Immature natural killer cell (primary cell): ENCODE results near the gene TFCP2L1. TPM values are rescaled to one million over a fixed set of nuclear protein-coding genes. Genes with fewer than 3 reads are reported as not detected.

ENCODE experiments used
- DNase-seq, 3 donors: peaks; one replicate each; pipeline ENCODE4 v3.0.0; 2022; ENCODE audit warnings: mixed read lengths in 1 of 3
- H3K27ac Mint-ChIP-seq, 6 donors: one replicate each; pipeline ENCODE4 v1.8.0; 2020; ENCODE audit warnings: mixed read lengths in 6 of 6, mild to moderate bottlenecking in 5 of 6, inconsistent platforms in 4 of 6, moderate library complexity in 3 of 6
- H3K27me3 Mint-ChIP-seq, 3 donors: one replicate each; pipeline ENCODE4 v1.8.0; 2020 to 2021; ENCODE audit warnings: low read depth in 3 of 3, mild to moderate bottlenecking in 3 of 3, mixed read lengths in 3 of 3, moderate library complexity in 3 of 3, inconsistent platforms in 1 of 3
- H3K36me3 Mint-ChIP-seq, 3 donors: one replicate each; pipeline ENCODE4 v1.8.0; 2020; ENCODE audit warnings: mixed read lengths in 3 of 3, inconsistent platforms in 2 of 3, mild to moderate bottlenecking in 2 of 3
- H3K4me1 Mint-ChIP-seq, 2 donors: one replicate each; pipeline ENCODE4 v1.8.0; 2020; ENCODE audit warnings: inconsistent platforms in 2 of 2, mild to moderate bottlenecking in 2 of 2, mixed read lengths in 2 of 2, moderate library complexity in 1 of 2
- H3K4me3 Mint-ChIP-seq, 5 donors: one replicate each; pipeline ENCODE4 v1.8.0; 2020; ENCODE audit warnings: mild to moderate bottlenecking in 5 of 5, mixed read lengths in 5 of 5, inconsistent platforms in 3 of 5, moderate library complexity in 3 of 5
- H3K9me3 Mint-ChIP-seq, 6 donors: one replicate each; pipeline ENCODE4 v1.8.0; 2020; ENCODE audit warnings: mild to moderate bottlenecking in 6 of 6, mixed read lengths in 6 of 6, inconsistent platforms in 4 of 6, moderate library complexity in 3 of 6
- polyA plus RNA-seq, 3 donors: library from polyadenylated mRNA; unstranded; fragments of 300-500 nt; fragmentation: Illumina TruSeq; gene quantifications; one replicate each; pipeline ENCODE4 v1.2.3, GENCODE V29; 2021

TFCP2L1 gene
- polyA plus RNA-seq, 3 donors from 2014 or later = 0.02 to 0.14 TPM; not detected in 1

DNA sequence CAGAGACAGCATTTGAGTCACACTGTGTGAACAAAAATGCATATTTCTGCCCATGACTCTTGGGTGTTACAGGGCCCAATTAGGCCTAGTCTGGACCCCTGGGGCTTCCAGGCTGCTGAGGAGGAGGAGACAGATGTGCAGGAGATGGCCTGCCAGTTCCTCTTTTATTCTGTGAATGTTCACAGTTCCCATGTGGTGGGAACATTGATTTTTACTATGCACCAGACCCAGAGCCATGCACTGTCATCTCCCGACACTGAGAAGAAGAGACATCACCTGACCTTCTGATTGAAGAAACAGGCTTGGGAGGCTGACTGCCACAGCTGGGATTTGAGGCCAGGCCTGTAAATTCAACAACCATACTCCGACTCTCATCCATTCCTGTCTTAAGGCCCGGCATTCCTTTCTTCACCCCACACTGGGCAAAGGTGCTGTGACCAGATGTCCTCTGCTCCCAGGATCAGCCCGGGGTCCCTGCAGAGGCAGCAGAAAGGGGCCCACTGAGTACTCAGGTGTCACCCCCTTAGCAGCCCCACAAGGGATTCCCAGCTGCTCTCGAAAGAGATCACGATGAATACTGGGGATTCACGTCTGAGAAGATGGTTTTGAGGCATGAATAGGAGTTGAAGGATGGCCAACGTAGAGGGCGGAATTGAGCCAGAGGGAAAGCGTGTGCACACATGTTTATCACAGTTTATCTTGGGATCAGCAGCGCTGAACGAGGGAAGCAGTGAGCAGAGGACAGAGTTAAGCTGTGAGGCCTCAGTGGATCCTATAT lies 3.6 kb upstream of the TFCP2L1 start:
- Mint-ChIP-seq H3K4me1 (peaks cover 5 to 11% of the 10 kb centered on the region in 2 donors), H3K4me3 (no peak overlapping the region), H3K9me3 (no peaks in the 10 kb centered on the region), H3K27me3 (peaks cover 1 to 9% (median 2%) of the 10 kb centered on the region in 3 donors), H3K36me3 (no peaks in the 10 kb centered on the region), H3K27ac (peak overlapping the region in 1 of 6 donors; percentile 7)
- no peak for DNase-seq

DNA sequence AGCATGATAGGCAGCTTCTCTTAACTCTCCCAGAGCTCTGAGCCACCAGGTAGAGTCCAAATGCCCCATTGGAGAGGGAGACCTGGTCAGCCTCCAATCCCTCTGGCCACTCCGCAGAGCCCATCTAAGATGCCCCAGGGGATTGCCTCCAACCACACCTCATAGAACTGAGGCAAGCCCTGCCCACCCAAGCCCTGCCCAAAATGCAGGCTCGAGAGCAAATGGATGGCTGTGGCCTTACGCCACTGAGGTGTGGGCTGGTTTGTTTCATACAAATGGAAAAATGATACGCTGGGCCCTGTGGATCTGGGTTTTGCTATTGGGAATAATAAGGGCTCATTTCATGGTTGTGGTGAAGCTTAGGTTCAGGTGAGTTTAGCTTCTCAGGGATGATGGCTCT lies 3.0 kb upstream of the TFCP2L1 start:
- H3K36me3 Mint-ChIP-seq = no peaks in the 10 kb centered on the region
- no peak overlapping the region for H3K4me3 Mint-ChIP-seq
- no peaks in the 10 kb centered on the region for H3K9me3 Mint-ChIP-seq
- DNase-seq = no peak
- H3K27ac Mint-ChIP-seq = no peak overlapping the region
- H3K4me1 Mint-ChIP-seq = peaks cover 5 to 8% of the 10 kb centered on the region in 2 donors
- H3K27me3 Mint-ChIP-seq = peaks cover 3 to 10% (median 4%) of the 10 kb centered on the region in 3 donors

DNA sequence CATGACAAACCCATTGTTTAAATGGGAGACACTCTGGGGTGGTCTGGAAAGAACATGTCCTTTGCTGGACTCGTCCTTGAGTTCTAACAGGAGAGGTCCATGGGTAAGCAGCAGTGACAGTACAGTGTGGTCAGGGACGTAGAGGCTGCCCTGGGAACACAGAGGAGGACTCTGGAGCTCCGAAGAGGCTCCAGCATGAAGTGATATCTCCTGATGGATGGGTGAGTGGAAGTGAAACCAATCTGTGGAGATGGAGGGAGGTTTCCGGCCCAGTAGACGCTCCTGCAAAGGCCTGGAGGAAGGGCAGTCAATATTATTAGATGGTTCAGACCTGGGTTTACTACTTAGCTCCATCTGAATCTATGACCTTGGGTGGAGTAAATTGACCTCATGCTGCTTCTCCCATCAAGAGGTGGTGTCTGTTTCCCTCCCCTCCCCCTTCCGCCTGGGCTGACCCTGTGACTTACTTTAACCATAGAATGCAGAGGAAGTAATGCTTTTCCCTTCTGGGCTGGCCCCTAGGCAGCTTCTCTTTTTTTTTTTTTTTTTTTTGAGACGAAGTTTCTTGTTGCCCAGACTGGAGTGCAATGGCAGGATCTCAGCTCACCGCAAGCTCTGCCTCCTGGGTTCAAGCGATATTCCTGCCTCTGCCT lies 2.3 kb upstream of the TFCP2L1 start:
- no peak overlapping the region for H3K4me3 Mint-ChIP-seq
- no peaks in the 10 kb centered on the region for H3K9me3 Mint-ChIP-seq
- no peaks in the 10 kb centered on the region for H3K36me3 Mint-ChIP-seq
- DNase-seq = no peak
- H3K4me1 Mint-ChIP-seq = peaks cover 5 to 8% of the 10 kb centered on the region in 2 donors
- H3K27me3 Mint-ChIP-seq = peaks cover 4 to 15% (median 7%) of the 10 kb centered on the region in 3 donors
- no peak overlapping the region for H3K27ac Mint-ChIP-seq

DNA sequence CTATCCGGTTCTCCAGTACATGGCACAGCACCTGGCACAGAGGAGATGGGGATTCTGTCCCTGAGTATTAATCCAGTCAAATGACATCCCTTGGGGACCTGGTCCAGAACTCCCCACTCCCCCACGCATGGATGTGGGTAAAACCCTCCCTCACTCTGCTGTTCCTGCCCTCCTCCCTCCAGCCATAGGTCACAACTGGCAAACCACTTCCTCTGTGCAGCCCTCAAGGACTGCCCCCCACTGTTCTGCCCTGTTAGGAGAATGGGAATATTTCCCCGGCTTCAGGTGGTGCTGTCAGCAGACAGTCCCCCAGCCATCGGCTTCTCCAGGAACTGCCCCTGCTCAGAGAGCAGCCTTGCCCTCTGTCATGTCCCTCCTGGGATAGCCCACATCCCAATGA lies 1.5 kb upstream of the TFCP2L1 start:
- Mint-ChIP-seq H3K36me3 (no peaks in the 10 kb centered on the region), H3K27me3 (peaks cover 4 to 18% (median 7%) of the 10 kb centered on the region in 3 donors), H3K9me3 (no peaks in the 10 kb centered on the region), H3K27ac (no peak overlapping the region), H3K4me3 (peak overlapping the region in 1 of 5 donors; percentile 7), H3K4me1 (peaks cover 5 to 8% of the 10 kb centered on the region in 2 donors)
- no peak for DNase-seq

DNA sequence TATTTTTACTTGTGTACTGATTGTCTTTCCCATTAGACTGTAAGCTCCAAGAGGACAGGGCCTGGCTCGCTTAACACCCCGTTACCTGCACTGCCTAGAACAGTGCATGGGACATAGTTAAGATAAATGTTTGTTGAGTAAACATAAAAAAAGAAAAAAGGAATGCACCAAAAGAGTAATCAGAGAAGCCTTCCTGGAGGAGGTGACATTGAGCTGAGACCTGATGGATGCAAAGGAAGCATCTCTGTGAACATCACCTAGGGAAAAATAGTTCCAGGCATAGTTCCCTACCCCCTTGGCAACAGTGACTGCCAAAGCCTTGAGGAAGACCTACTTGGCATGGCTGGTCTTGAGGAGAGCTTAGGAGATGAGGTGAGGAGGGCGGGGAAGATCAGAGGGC lies 924 bp upstream of the TFCP2L1 start:
- no peak overlapping the region for H3K27ac Mint-ChIP-seq

DNA sequence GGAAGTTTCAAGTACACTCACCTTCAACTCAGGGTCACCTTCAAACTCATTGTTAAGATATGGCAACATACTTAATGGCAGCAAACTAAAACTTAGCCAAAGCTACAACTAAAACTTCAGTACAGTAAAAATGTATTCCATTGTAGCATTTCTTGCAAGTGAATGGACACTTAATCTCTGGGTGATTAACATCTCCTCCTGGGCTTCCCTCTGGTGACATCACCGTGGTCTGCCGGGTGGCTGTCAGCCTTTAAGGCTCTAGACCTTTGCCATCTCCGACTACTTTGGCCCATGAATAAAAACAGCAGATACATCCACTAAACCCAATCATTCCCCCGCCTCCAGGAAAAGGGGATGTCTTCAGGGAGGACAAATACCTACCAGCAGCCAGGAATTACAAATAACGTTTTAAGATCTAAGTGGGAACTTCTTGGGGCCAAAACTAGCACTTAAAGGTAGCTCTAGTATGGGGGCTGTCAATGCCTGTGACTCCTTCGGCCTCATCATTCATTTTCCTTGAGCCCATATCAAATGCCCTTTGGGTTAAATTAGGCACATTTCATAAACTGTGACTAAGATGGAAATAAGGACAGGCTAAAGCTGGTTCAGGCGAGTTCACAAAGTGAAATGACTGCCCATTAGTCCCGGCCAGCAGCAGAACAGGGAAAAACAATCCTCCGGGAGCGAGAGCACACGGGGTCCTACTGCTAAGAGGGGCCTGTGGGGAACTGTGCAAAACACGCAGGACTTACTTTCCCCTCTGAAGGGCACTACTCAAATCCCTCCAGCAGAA lies 1.1 kb downstream of the TFCP2L1 start:
- Mint-ChIP-seq H3K4me3 (peak overlapping the region; percentile 8 to 71 (median 68)), H3K9me3 (peaks cover 0 to 1% (median 0%) of the 10 kb centered on the region in 6 donors), H3K27me3 (peaks cover 4 to 18% (median 7%) of the 10 kb centered on the region in 3 donors), H3K36me3 (no peaks in the 10 kb centered on the region), H3K4me1 (peaks cover 5 to 8% of the 10 kb centered on the region in 2 donors), H3K27ac (no peak overlapping the region)
- no peak for DNase-seq

More for the DNA sequence above, 924 bp upstream of the TFCP2L1 start:
- H3K9me3 Mint-ChIP-seq = no peaks in the 10 kb centered on the region
- H3K4me1 Mint-ChIP-seq = peaks cover 5 to 8% of the 10 kb centered on the region in 2 donors
- H3K4me3 Mint-ChIP-seq = peak overlapping the region in 2 of 5 donors; percentile 18 to 67
- peaks cover 4 to 18% (median 7%) of the 10 kb centered on the region in 3 donors for H3K27me3 Mint-ChIP-seq
- no peak for DNase-seq
- no peaks in the 10 kb centered on the region for H3K36me3 Mint-ChIP-seq

DNA sequence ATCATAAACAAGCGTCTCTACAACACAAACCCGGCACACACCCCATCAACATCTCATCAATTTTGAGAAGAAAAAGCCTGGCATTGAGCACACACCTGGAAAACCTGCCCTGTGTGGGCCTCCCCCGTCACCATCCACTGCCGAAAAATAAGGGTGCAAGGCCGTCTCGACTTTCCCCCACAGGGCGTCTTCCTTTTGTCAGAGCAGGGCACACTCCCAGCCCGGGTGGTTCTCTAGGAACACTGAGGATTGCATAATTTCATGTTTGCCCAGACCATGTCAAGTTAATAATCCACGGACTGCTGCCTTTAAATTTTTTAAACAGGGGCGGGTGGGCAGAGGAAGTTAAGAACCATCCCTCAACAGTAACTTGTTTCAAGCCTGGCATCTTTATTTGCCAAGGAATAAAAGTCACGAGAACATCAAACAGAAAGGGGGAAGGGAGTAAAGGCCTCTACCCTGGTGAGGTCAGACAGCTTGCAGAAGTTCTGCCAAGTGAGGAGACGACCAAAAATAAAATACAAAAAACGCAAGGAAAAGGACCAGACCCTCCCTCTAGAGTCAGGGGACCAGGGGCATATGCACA lies 2.1 kb downstream of the TFCP2L1 start:
- no peak overlapping the region for H3K27ac Mint-ChIP-seq
- H3K36me3 Mint-ChIP-seq = no peaks in the 10 kb centered on the region
- peaks cover 4 to 18% (median 7%) of the 10 kb centered on the region in 3 donors for H3K27me3 Mint-ChIP-seq
- DNase-seq = no peak
- peaks cover 5 to 8% of the 10 kb centered on the region in 2 donors for H3K4me1 Mint-ChIP-seq
- H3K9me3 Mint-ChIP-seq = peaks cover 0 to 1% (median 0%) of the 10 kb centered on the region in 6 donors
- H3K4me3 Mint-ChIP-seq = peak overlapping the region in 1 of 5 donors; percentile 15

DNA sequence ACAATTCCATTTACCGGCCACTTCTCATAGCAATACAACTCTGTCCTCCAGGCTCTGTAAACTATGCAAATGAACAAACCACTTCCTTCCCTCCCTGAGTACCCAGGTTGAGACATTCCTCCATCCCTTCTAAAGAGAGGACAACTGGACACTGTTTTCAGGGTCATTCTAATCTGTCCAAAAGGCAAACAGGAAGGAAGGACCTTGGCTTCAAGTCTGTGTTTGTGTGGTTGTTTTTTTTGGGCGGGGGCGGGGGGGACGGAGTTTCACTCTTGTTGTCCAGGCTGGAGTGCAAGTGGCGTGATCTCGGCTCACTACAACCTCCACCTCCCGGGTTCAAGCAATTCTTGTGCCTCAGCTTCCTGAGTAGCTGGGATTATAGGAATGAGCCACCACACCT lies 3.3 kb downstream of the TFCP2L1 start:
- Mint-ChIP-seq H3K4me3 (no peak overlapping the region), H3K9me3 (peaks cover 0 to 1% (median 0%) of the 10 kb centered on the region in 6 donors), H3K4me1 (peaks cover 5 to 8% of the 10 kb centered on the region in 2 donors), H3K36me3 (no peaks in the 10 kb centered on the region), H3K27me3 (peaks cover 4 to 15% (median 7%) of the 10 kb centered on the region in 3 donors), H3K27ac (no peak overlapping the region)
- no peak for DNase-seq

DNA sequence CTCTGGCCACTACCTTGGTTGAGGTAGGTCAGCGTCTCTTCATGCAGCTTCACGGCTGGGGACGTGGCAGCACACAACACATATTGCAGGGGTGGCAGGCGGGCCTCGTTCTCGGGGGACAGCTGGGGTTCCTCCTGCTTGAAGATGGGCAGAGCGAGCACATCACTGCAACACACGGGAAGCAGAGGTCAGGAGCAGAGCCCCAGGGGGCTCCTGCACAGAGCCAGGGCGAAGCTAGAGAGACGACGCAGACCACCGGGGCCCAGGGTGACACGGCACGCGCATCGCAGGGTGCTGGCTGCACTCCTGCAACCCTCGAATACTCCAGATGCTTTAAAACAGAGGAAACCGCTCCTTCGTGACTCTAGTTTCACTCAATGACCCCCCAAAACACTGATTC lies 3.9 kb downstream of the TFCP2L1 start:
- no peak for DNase-seq
- Mint-ChIP-seq H3K9me3 (peaks cover 0 to 1% (median 0%) of the 10 kb centered on the region in 6 donors), H3K4me3 (no peak overlapping the region), H3K4me1 (peaks cover 5 to 8% of the 10 kb centered on the region in 2 donors), H3K27ac (no peak overlapping the region), H3K27me3 (peaks cover 2 to 13% (median 8%) of the 10 kb centered on the region in 3 donors), H3K36me3 (no peaks in the 10 kb centered on the region)

DNA sequence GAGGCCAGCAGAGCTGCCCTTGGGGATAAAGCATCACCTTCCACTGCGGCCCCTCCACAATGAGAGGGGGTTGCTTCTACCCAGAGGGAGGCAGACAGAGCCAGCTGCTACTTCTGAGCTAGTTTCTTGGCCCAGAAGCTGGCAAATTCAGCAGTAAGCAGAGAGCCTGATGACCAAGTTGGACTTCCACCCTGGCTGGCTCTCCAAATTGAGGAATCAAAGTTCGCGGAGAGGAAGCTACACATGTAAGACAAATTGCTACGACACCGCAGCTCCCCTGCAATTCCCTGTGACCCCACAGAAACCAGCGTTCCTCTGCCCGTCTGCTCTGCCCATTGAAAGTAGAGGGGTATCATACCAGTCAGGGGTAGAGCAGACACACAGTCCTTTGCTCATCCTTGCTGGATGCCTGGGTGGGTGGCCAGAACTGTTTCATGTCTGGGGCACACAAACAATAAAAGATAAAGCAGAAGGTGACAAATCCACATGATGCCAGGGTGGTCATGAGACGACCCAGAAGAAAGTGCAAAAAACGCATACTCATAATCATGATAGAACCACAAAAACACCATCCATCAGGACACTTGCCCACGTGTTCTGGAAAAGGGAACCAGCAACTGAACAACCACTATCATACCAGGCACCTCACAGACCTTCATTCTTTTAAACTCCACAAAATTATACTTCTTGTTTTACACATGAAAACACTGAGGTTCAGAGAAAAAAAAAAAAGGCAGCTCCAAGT lies 5.4 kb downstream of the TFCP2L1 start:
- Mint-ChIP-seq H3K4me3 (no peak overlapping the region), H3K27me3 (peaks cover 2 to 11% (median 8%) of the 10 kb centered on the region in 3 donors), H3K36me3 (no peaks in the 10 kb centered on the region), H3K27ac (no peak overlapping the region), H3K9me3 (peaks cover 0 to 1% (median 0%) of the 10 kb centered on the region in 6 donors), H3K4me1 (peaks cover 5 to 7% of the 10 kb centered on the region in 2 donors)
- DNase-seq = no peak

DNA sequence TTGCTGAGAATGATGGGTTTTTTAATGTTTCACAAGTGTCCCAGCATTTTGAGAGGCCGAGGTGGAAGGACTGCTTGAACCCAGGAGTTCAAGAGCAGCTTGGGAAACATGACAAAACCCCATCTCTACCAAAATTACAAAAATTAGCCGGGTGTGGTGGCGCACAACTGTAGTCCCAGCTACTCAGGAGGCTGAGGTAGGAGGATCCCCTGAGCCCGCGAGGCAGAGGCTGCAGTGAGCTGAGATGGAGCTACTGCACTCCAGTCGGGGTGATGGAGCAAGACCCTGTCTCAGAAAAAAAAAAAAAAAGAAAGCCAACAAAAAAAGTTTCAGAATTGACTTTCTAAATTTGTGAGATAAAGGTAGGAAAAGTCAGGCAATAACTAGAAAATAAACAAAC lies 8.7 kb downstream of the TFCP2L1 start:
- H3K9me3 Mint-ChIP-seq = peaks cover 0 to 1% (median 0%) of the 10 kb centered on the region in 6 donors
- H3K4me1 Mint-ChIP-seq = no peaks in the 10 kb centered on the region
- no peak for DNase-seq
- H3K27me3 Mint-ChIP-seq = peaks cover 0 to 2% (median 0%) of the 10 kb centered on the region in 3 donors
- H3K36me3 Mint-ChIP-seq = no peaks in the 10 kb centered on the region
- H3K4me3 Mint-ChIP-seq = no peak overlapping the region
- no peak overlapping the region for H3K27ac Mint-ChIP-seq

DNA sequence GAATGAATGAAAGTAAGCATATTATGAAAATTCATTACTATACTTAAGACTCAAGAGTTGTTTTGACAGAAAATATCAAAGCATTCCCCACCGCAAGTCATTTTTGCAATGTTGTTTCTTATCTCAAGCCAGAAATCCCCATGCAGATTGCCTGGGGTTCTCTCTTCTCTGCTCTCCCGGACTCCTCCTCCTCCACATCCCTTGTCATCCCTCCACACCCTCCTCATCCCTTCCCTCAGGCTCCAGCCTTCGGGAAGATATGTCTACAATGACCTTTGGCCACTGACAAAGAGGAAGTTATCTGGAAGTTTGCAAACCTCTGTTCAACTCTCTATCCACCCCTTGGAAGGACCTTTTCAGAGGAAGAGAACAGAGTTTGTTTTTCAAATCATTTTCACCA lies 11.9 kb downstream of the TFCP2L1 start:
- Mint-ChIP-seq H3K27me3 (peaks cover 0 to 2% (median 2%) of the 10 kb centered on the region in 3 donors), H3K27ac (no peak overlapping the region), H3K36me3 (no peaks in the 10 kb centered on the region), H3K4me3 (no peak overlapping the region), H3K9me3 (no peaks in the 10 kb centered on the region), H3K4me1 (no peaks in the 10 kb centered on the region)
- no peak for DNase-seq

DNA sequence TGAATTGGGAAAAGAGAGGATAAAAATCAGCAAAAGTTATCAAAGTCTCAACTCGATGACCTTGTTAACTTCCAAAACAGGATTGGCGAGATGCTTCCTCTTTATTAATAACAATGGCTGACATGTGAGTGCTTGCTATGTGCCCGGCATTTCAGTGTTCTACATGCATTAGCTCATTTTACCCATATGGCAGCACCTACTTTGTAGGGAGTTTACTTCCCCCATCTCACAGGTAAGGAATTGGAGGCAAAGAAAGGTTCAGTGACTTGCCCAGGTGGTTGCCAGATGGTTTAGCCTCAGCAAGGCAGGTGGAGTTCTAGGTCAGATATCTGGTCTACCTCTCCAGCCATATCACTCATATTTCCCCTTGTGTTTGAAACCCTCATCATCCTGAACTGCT lies 12.4 kb downstream of the TFCP2L1 start:
- H3K36me3 Mint-ChIP-seq = no peaks in the 10 kb centered on the region
- H3K9me3 Mint-ChIP-seq = no peaks in the 10 kb centered on the region
- no peak overlapping the region for H3K4me3 Mint-ChIP-seq
- no peak overlapping the region for H3K27ac Mint-ChIP-seq
- H3K4me1 Mint-ChIP-seq = no peaks in the 10 kb centered on the region
- DNase-seq = no peak
- peaks cover 0 to 2% (median 2%) of the 10 kb centered on the region in 3 donors for H3K27me3 Mint-ChIP-seq
